A204.1 (cell line): ENCODE results near the gene NME8.

Source experiments
- FAIRE-seq: peaks from 2 replicates; lab custom pipeline; 2012; peaks lifted over from hg19 to GRCh38; lab: Jason Lieb, UNC

Gene NME8

DNA sequence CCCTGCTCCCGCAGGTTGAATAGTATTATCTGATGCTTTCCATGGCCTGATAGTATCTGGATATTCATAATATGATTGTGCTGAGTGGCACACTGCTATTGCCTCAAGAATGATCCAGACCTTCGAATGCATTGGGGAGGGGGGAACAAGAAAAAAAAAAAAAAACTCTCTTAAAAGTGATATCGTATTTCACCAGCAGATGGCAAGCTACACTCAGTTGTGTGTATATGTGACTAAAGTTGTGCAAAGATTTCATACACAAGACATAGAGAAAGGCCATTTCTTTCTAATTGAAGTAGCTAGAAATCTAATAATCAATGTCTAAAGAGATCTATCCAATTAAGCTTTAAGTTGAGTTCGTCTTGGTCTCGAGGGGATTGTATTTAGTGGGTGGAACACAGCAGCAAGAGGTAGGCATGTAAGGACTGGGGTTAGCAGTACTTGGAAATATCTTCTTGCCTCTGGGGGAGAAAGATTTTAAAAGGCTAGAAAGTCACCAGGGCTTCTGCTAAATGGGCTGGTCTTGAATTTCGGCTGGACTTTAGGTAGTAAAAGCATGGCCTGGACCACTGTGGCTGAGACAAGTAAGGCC, 52.9 kb downstream of the NME8 start:
- FAIRE-seq: peak; percentile 89

- no peak for FAIRE-seq
Measured at GRCh38 chr7:37901890-37902524, 53.6 kb downstream of the NME8 start.

- FAIRE-seq: no peak
Measured at GRCh38 chr7:37908221-37908788, 59.9 kb downstream of the NME8 start.

GRCh38 chr7:37912756-37913155, 64.4 kb downstream of the NME8 start:
- no peak for FAIRE-seq

DNA sequence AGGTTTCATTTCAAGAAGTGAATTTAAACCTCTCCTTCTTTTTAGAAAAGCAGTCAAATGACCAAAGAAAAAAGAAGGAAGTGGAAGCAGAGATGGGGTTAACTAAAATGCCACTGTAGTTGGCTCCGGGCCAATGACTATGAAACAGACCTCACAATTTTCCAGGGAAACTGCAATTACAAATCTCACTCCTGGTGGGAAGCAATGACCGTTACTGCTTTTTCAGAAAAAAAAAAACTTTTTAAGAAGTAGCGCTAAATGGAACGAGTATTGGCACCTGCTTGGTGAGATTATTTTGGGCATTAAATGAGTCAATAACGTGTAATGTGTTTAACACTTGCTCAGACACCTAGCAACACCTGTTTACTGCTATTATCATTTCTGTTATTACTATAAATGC, 67.0 kb downstream of the NME8 start:
- no peak for FAIRE-seq

- FAIRE-seq: no peak
Measured at GRCh38 chr7:37916017-37916672, 67.7 kb downstream of the NME8 start.

DNA sequence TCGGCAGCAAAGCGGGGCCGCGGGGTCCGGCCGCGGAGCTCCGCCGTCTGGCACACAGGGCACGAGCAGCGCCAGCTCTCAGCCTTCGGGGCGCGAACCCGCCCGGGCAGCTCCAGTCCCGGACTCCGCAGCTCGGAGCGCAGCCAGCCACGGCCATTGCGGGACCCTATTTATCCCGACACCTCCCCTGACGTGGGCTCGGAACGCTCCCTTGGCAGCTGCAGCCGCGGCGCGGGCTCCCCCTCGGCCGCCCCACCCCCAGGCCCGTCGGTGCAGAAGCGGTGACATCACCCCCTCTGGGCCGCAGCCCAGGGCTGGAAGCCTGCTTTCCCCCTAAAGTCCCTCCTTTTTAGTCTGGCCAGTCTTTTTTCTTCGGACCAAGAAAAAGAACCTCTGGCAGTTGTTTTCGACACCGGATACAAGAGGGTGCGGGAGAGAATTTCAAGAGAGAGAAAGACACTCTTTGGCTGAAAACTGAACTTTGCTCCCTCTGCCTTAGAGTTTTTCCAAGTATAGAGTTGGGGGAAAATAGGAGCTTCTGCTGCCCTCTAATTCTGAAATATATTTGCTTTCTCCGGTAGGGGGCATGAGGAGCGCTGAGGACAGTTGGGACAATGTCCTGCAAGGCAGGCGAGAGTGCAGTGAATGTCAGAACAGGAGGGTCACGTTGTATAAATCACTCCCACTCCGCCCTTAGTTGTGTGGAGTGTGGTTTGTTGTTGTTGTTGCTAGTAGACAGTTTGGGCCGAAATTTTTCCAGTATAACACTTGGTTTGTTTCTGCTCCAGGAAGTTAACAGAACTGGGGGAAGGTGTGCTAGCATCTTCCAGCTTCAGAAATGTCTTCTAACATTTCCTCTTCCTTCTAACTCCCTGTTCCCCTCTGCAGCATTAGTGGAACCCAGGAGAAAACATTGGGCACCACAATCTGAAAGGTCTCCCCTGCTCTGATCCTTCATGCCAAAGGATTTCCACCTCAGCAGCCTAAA, 68.6 kb downstream of the NME8 start, which contains the start of gene SFRP4:
SFRP4 (minus strand) TSS at position 145 of the 988 bp plus-strand sequence. CDS start 280 bp downstream, outside the sequence.
- FAIRE-seq: no peak

GRCh38 chr7:37918526-37918925, 70.1 kb downstream of the NME8 start:
- FAIRE-seq: no peak

GRCh38 chr7:37920305-37920848, 72.0 kb downstream of the NME8 start, which contains the start of gene EPDR1:
Gene EPDR1, plus strand, starts transcription at chr7:37920640. Its CDS starts 300 bp downstream, at chr7:37920940.
- FAIRE-seq: no peak

GRCh38 chr7:37920849-37921805, 72.7 kb downstream of the NME8 start:
- FAIRE-seq: peak; percentile 47

DNA sequence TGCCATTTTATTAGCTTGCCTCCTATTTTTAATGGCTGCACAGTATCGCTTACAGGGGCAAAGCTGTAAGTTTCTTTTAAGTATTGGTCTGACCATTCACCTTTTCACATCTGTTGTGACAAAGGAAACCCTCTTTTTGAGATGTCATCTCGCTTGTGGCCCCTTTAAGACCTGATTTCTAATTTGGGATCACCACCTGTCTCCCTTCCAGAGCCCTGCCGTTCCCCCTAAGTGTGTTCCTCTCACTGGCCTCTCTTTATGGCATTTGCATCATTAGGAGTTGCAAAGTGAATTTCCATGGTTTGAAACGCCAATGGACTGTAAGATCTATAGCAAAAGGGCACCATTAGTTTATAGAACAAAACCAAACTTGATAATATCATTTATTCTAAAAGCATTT, 73.5 kb downstream of the NME8 start:
- no peak for FAIRE-seq

- FAIRE-seq: no peak
Measured at GRCh38 chr7:37923996-37924395, 75.6 kb downstream of the NME8 start.

DNA sequence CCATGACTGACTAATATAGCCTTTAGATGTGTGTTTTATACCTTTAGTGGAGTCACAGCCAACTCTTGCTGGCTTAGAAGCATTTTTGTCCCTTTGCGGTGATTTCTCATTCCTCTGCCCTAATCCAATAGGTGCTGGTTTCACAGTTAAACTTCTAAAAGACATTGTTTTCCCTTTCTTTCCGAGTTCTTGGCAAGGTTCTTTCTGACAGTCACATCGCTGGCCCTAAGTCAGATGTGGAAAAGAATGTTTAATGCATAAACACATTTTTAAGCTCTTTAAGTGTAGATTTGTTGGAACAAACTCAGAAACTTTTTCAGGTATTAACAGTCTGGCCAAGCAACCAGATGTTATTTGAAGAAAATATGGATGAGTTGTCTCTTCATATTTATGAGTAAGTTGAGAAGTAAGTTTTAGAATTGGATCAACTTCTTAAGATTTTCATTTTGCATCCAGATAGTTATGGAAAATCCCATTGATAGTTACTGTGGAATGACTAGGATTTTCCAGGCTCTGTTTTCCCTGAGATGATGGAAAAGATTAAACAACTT, 76.2 kb downstream of the NME8 start:
- FAIRE-seq: no peak

DNA sequence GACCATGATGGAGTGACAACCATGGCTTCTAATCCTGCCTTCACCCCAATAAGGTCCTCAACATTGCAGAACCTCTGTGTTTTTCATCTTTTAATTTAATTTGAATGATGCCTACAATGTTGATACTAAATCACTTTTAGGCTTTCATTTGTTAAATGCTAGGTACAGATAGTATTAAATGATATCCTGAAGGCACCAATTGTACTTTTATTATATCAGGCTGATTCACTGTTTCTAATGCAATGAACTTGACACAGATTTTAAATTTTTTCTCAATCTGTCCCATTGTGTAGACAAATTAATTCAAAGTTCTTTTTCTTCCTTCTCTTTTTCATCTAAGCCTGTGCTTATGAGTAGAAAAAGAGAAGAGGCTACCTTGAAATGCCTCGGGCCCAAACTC, 77.2 kb downstream of the NME8 start:
- FAIRE-seq: no peak

- no peak for FAIRE-seq
Measured at GRCh38 chr7:37927773-37928444, 79.5 kb downstream of the NME8 start.

DNA sequence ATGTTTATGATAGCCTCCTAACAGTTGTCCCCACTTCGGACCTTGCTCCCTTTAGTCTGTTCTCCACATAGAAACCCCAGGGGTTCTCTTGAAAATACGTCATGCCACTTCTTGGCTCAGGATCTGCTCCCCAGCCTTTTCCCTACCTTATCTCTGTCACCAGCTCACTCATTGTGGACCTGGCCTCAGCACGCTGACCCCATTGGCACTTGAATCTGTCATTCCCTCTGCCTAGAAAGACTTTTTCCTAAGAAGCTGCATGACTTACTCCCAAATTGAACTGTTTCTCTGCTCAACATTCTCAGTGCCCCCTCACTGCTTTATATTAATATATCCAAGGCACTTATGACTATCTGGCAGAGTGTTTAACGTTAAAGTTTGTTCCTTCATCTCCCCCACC, 80.5 kb downstream of the NME8 start:
- no peak for FAIRE-seq

DNA sequence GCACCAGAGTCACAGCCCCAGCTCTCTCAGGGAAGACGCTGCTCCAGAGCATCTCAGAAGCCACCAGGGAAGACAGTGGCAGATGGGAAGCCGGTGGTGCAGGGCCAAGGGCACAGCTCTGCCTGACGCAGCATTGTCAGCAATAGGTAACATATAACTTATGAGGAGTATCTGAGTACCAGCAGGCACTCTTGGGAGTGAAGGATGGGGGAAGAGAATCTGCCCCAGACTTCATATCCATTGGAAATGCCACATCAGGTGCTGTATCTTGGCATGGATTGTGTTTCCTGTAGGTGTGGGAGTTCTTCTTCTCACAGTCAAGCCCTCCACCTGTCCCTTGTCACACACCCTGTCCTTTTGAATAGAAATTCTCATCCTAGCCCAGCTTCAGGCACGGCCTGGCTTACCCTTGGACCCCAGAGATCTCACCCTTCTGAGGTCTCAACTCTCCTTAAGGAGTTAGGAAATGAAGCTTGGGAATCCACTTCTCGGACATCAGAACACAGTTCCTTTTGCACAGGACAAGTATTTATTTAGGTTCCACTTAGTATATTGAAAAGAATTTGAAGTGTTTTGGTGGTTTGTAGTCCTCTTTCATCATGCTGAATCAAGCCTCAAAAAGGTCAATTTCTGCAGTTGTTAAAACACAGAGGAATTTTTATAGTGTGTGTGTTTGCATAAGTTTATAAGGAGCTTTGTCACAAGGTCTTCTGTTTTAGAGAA, 82.0 kb downstream of the NME8 start:
- FAIRE-seq: no peak

DNA sequence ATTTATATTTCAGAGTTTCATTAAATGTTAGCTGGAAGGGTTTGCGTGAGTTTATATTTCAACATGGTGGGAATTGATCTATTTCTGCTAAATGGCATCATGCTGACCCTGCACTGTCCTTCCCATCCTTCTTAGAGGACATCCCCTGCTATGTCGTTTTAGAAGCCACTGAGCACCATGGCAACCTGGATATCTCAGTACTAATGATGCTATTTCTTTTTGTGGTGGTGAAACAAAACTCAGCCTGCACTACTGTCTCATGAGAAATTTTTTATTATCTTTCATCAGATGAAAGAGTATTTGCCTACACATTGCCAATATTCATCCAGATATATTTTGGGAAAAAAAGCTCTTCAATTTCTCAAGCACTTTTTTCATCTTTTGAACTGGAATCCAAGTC, 84.1 kb downstream of the NME8 start:
- FAIRE-seq: no peak

DNA sequence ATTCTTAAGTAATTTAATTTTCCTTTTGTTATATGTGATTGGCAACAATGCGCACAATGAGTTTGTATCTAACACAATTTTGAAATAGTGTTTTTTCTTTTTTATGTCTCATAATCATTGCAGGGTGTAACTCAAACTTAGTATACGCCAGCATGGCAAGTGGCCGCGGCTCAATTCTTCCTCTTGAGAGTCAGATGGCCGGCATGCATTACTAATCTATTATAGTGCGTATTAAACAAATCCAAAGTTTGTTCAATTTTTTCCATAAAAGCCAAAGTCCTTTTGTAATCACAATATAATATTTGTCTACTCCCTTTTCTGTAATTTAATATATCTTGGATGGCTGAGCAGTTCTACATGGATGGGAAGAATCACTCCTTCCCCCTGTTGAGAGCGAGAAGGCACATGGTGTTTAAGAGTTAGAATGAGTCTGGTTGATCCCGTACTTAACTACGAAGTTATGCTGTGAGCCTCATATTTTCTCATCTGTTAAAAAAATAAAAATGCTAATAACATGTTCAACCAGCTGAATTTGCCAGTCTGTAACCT, 84.7 kb downstream of the NME8 start:
- no peak for FAIRE-seq
